Renal pelvis (tissue), 4 donors: ENCODE measurements around the gene SUCLG2. TPM values are rescaled to one million over a fixed set of nuclear protein-coding genes. Genes with fewer than 3 reads are reported as not detected.

Source experiments
- DNase-seq: peaks from one replicate; pipeline ENCODE4 v3.0.0-alpha.2; 2013
- polyA plus RNA-seq, 3 donors: library from polyadenylated mRNA; unstranded; fragments of 120-200 nt; gene quantifications; one replicate each; pipeline ENCODE4 v1.2.1, GENCODE V29; 2013; ENCODE audit not compliant: insufficient read length in 3 of 3

The SUCLG2 gene
- polyA plus RNA-seq, 3 donors = 68.4 to 75.7 (median 70.8) TPM

- no peak for DNase-seq
These were observed 192.7 kb downstream of the SUCLG2 start for GRCh38 chr3:67461667-67462142.

GRCh38 chr3:67460841-67461510 is 193.4 kb downstream of the SUCLG2 start:
- no peak for DNase-seq

GRCh38 chr3:67459796-67460195 is 194.6 kb downstream of the SUCLG2 start:
- DNase-seq = no peak

- DNase-seq = no peak
These were observed 195.4 kb downstream of the SUCLG2 start for GRCh38 chr3:67458896-67459530.

GRCh38 chr3:67458408-67458807 is 196.0 kb downstream of the SUCLG2 start:
- no peak for DNase-seq

GRCh38 chr3:67453628-67454027 is 200.8 kb downstream of the SUCLG2 start:
- DNase-seq = no peak

- no peak for DNase-seq
These were observed 204.3 kb downstream of the SUCLG2 start for GRCh38 chr3:67450153-67450552.

- DNase-seq = no peak
These were observed 207.0 kb downstream of the SUCLG2 start for GRCh38 chr3:67447393-67447792.

- DNase-seq = no peak
These were observed 216.6 kb downstream of the SUCLG2 start for GRCh38 chr3:67437789-67438188.

- DNase-seq = no peak
These were observed 217.3 kb downstream of the SUCLG2 start for GRCh38 chr3:67437090-67437489.

GRCh38 chr3:67433109-67433508 is 221.3 kb downstream of the SUCLG2 start:
- DNase-seq = no peak

- no peak for DNase-seq
These were observed 222.5 kb downstream of the SUCLG2 start for GRCh38 chr3:67431887-67432286.

GRCh38 chr3:67423722-67424121 is 230.7 kb downstream of the SUCLG2 start:
- no peak for DNase-seq

- DNase-seq = no peak
These were observed 232.5 kb downstream of the SUCLG2 start for GRCh38 chr3:67421912-67422311.

- no peak for DNase-seq
These were observed 234.6 kb downstream of the SUCLG2 start for GRCh38 chr3:67419779-67420178.

GRCh38 chr3:67419218-67419529 is 235.2 kb downstream of the SUCLG2 start:
- DNase-seq = no peak

GRCh38 chr3:67418426-67419217 is 235.8 kb downstream of the SUCLG2 start:
- no peak for DNase-seq

GRCh38 chr3:67416703-67417102 is 237.7 kb downstream of the SUCLG2 start:
- no peak for DNase-seq

GRCh38 chr3:67415511-67415910 is 238.9 kb downstream of the SUCLG2 start:
- no peak for DNase-seq

GRCh38 chr3:67414740-67415139 is 239.7 kb downstream of the SUCLG2 start:
- no peak for DNase-seq

GRCh38 chr3:67405193-67405592 is 249.2 kb downstream of the SUCLG2 start:
- no peak for DNase-seq

GRCh38 chr3:67402873-67403272 is 251.5 kb downstream of the SUCLG2 start:
- DNase-seq = no peak

- no peak for DNase-seq
These were observed 252.5 kb downstream of the SUCLG2 start for GRCh38 chr3:67401921-67402320.
